ENCODE results near the gene MROH2A. TPM values are rescaled to one million over a fixed set of nuclear protein-coding genes. Genes with fewer than 3 reads are reported as not detected.

Gene MROH2A, protein sequence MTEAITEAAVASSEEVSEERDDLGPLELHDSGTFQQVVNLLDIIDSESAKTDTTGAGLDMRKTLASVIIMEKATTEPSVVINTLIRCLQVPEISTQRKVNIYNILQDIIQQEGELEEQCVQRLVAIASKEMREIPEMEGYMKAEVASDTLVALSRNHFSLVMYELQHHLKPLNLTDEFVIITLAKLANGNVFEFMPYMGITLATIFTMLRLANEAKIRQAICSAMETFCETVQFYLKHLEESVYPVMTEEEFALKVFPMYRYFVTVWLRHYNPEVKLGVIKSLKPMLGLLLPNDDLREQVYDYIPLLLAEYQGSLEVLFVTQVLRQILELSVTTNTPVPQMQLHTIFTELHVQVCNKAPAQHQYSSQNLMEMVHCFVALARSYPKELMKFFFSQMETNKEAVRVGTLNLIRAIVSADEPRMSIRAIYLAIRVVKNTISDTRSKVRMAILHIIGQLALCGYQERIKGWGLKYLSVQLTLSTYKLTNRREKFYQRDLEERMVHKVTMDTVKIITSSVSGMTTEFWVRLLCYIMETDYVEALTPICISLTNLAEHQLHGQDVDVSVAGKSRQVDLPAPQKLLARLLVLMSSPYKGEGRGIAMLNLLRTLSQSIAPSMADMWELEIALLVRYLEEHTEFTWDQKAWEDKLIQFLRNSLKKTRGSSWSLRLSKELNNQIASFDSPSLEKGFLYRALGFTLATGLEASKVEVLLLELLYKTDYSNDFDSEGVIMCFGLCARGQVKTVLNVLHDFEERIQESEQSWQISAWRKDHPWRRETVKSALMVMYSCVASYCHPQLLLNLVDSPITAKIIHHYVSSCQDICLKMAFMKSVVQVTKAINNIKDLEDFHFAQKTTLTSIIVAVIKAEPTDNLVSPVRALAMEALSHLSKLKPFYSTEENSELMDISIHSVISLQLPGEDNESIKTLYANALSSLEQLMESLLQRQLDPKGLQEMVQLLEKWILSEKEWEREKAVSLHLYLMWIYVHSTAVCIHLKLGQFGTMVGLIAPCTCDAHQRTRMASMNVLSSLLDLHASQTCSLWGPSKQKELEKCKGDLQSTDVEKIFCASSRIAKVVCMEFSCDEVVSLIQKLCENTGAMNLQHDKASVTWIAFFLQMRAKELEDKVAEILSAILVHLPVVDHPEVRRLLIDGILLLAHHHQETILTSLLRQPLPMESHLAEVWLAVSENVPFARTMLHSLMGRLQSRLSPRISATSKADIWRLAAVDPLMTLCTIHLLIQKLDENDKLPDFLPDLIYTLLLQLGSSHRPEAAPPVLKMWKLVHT (N-terminal part only)
- total RNA-seq = not detected in 2 replicates

DNA sequence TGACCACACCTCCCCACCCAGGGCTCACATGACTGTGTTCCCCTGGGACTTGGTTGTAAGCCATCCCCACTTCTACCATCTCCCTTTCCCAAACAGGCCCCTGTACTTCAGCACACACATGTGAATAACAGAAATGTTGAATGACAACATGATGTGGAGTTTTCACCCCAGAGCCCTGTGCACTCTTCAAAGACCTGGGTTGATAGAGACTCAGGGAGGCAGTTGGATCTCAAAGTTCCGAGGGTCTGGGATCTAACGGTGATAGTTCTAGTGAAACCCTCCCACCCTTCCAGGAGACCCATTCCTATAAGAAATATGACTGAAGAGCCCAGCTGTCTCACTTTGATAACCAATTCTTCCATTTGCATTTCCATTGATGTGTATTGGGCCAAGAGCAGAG is at the start of gene MROH2A:
Gene MROH2A, plus strand, starts transcription at position 301 of the 400 bp plus-strand sequence. CDS start 1,029 bp downstream, outside the sequence.

DNA sequence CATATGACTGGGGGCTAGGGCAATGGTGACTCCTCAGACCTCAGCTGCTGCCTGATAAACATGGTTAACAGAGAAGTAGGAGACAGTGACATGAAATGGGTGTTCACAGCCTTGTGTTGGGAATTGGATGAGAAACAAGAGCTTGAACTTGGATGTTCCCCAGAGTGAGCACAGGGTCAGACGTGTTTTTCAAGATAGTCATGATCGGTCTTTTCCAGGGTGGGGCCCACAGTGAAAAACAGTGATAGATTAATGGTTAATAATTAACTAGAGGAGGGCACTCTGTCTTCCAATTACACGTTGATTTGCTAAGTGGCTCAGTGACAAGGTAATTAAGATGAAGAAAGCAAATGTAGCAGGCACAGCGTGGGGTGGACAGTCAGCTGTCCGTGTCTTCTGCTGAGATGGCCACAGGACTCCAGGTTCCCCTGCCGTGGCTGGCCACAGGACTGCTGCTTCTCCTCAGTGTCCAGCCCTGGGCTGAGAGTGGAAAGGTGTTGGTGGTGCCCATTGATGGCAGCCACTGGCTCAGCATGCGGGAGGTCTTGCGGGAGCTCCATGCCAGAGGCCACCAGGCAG is 49.3 kb upstream of the MROH2A start, which contains the start of gene UGT1A3:
Gene UGT1A3, plus strand, starts transcription at position 320 of the 579 bp plus-strand sequence. Its CDS starts 85 bp downstream, at position 405.

DNA sequence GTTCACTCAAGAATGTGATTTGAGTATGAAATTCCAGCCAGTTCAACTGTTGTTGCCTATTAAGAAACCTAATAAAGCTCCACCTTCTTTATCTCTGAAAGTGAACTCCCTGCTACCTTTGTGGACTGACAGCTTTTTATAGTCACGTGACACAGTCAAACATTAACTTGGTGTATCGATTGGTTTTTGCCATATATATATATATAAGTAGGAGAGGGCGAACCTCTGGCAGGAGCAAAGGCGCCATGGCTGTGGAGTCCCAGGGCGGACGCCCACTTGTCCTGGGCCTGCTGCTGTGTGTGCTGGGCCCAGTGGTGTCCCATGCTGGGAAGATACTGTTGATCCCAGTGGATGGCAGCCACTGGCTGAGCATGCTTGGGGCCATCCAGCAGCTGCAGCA is 18.1 kb upstream of the MROH2A start, which contains the start of gene UGT1A1:
Gene UGT1A1, plus strand, starts transcription at position 228 of the 400 bp plus-strand sequence. Its CDS starts 18 bp downstream, at position 246.

DNA sequence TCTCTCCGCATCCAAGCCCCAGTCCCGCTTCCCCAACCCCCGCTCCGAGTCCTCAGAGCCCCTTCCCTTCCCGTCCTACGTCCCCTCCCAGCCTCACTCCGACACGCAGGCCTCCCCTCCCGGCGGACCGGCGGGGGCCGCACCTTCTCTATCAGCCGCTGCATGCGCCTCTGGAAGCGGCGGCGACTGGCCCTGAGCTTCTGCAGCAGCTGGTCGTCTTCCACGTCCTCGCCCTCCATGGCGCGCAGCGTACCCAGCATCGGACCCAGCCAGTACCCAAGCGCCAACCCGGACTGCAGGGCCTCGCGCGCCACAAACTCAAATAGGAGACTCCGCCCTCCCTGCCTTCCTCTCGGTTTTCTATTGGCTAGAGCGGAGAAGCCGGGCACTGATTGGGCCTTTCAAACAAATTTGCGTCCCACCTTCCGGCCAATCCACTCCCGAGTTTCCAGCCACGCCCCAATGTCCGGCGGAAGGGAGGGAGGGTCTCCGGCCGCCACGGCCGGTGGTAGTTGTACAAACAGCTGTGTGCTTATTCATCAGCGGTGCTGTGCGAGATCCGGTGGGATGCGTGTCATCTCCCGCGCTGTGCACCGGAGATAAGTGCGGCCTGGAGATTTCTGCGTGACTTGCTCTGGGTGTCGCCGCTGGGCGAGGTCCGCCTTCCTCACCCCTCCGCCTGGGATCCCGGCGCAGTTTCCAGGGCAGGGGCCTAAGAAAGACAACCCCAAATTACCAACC is 76.3 kb downstream of the MROH2A start, which contains the start of gene HJURP:
Gene HJURP, minus strand, starts transcription at position 295 of the 741 bp plus-strand sequence. Its CDS starts 35 bp downstream, at position 260.

DNA sequence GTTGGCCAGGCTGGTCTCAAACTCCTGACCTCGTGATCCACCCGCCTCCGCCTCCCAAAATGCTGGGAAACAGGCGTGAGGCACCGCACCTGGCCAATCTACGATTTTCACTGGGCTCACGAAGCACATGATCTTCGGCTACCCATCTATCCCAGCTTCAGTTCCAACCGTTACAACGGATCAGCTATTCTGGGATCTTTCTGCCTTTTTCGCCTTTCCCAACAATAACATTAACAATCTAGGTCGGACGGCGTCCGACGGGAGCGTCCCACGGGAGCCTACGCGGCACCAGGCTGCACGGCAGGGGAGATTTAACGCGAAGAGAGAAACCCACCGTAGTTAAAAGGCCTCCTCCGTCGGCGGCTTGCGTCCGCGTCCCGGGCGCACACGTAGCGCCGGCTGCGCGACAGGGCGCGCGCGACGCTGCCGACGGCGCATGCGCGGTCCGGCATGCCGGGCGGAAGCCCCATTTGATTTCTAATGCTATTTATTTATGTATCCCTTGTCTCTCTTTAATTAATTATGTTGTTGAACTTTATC is 89.9 kb downstream of the MROH2A start, which contains the start of gene MSL3B:
Gene MSL3B, minus strand, starts transcription at position 394 of the 540 bp plus-strand sequence.

Other genes starting within 250 kb of the MROH2A start
- gene USP40, start 211.5 kb upstream of the MROH2A start, total RNA-seq = 22.0 and 28.2 TPM in 2 replicates
- not detected in 2 replicates for gene UGT1A8, start 160.7 kb upstream of the MROH2A start, total RNA-seq
- not detected in 2 replicates for gene UGT1A10, start 141.9 kb upstream of the MROH2A start, total RNA-seq
- not detected in 2 replicates for gene UGT1A9, start 106.4 kb upstream of the MROH2A start, total RNA-seq
- not detected in 2 replicates for gene UGT1A7, start 96.4 kb upstream of the MROH2A start, total RNA-seq
- gene UGT1A6, start 85.4 kb upstream of the MROH2A start, total RNA-seq = not detected in 2 replicates
- gene UGT1A5, start 65.4 kb upstream of the MROH2A start, total RNA-seq = not detected in 2 replicates
- not detected in 2 replicates for gene UGT1A4, start 59.6 kb upstream of the MROH2A start, total RNA-seq
- not detected in 2 replicates for gene UGT1A3, start 49.3 kb upstream of the MROH2A start, total RNA-seq
- gene UGT1A1, start 18.1 kb upstream of the MROH2A start, total RNA-seq = not detected in 2 replicates
- gene HJURP, start 76.2 kb downstream of the MROH2A start, total RNA-seq = 15.1 and 34.6 TPM in 2 replicates
- 0.20 and 0.73 TPM in 2 replicates for gene TRPM8, start 139.0 kb downstream of the MROH2A start, total RNA-seq